ENCODE results near the gene RSRC2. TPM values are rescaled to one million over a fixed set of nuclear protein-coding genes. Genes with fewer than 3 reads are reported as not detected.
"Not testable (repeated sequence)": the region's sequence is repeated elsewhere in the genome, so short reads cannot be mapped to it uniquely, and the experiment has no call there.

The RSRC2 gene
- total RNA-seq, 1 experiment from 2014 or later: 77.9 TPM

- Histone ChIP-seq H3K9me3 (no peaks in the 10 kb centered on the region), H3K36me3 (ENCODE audit: control insufficient read depth, insufficient read depth, low read length) (peaks cover 2% of the 10 kb centered on the region; the same call in 1 of the 2 replicates), H3K27me3 (replicated peaks; ENCODE audit: control insufficient read depth, insufficient read depth, low read length) (no peaks in the 10 kb centered on the region), H3K4me3 (ENCODE audit: low read depth, low read length) (no peak overlapping the region), H3K4me1 (peaks cover 19% of the 10 kb centered on the region)
- ChIA-PET POLR2A (interaction anchor here (0.9 kb wide), 1 partner anchor 9 kb away, joined by 5 read pairs; the partner anchor contains the start of gene ZCCHC8), CTCF (interaction anchor here (0.7 kb wide), 1 partner anchor 9 kb away, joined by 3 read pairs; the partner anchor contains the start of gene ZCCHC8)
- no peak for TF ChIP-seq CTCF (IDR thresholded peaks at IDR 0.05; ENCODE audit: insufficient read depth in 1 of 2, low read depth in 1 of 2, low read length in 1 of 2, severe bottlenecking in 1 of 2, unreplicated experiment in 1 of 2)
- Mint-ChIP-seq H3K36me3 (ENCODE audit: insufficient read depth, unreplicated experiment) (peaks cover 82% of the 10 kb centered on the region), H3K27ac (ENCODE audit: unreplicated experiment) (peak overlapping the region; percentile 29), H3K27me3 (ENCODE audit: insufficient read depth, unreplicated experiment) (no peaks in the 10 kb centered on the region), H3K9me3 (ENCODE audit: unreplicated experiment) (no peaks in the 10 kb centered on the region), H3K4me1 (ENCODE audit: low read depth, unreplicated experiment) (peaks cover 18% of the 10 kb centered on the region), H3K4me3 (ENCODE audit: unreplicated experiment) (no peak overlapping the region)
- no TSS peak for BruUV-seq (replicated peaks)
- peak in 1 of 2 experiments; percentile 40 for DNase-seq
- intact Hi-C loops (cut with micrococcal nuclease; ENCODE audit: unreplicated experiment): no loop called here
Observed at GRCh38 chr12:122491991-122492390, 34.7 kb downstream of the RSRC2 start.

DNA sequence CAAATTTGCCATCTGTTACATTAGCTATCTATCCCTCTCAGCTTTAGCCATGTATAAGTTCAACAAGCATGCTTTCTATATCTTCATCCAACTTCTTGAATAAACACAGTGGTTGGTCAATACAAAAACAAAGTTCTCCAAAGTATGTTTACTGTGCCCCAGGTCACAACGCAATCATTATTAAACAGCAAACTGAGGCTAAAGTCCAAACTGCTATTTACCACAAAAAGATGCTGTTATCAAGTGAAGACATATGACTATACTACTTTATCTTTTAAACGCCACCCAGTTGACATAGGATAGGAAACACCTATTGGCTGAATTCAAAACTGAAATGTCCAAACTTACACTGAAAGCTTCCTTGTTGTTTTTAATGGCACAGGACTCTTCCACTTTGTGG lies 37.7 kb downstream of the RSRC2 start:
- no peak for TF ChIP-seq CTCF (IDR thresholded peaks at IDR 0.05; ENCODE audit: insufficient read depth in 1 of 2, low read depth in 1 of 2, low read length in 1 of 2, severe bottlenecking in 1 of 2, unreplicated experiment in 1 of 2)
- Mint-ChIP-seq H3K4me3 (ENCODE audit: unreplicated experiment) (peak overlapping the region; percentile 56), H3K9me3 (ENCODE audit: unreplicated experiment) (no peaks in the 10 kb centered on the region), H3K4me1 (ENCODE audit: low read depth, unreplicated experiment) (peaks cover 18% of the 10 kb centered on the region), H3K36me3 (ENCODE audit: insufficient read depth, unreplicated experiment) (peaks cover 86% of the 10 kb centered on the region), H3K27ac (ENCODE audit: unreplicated experiment) (peak overlapping the region; percentile 76), H3K27me3 (ENCODE audit: insufficient read depth, unreplicated experiment) (no peaks in the 10 kb centered on the region)
- H3K4me3 ChIP-seq (ENCODE audit: low read depth, low read length): no peak overlapping the region
- no peaks in the 10 kb centered on the region for H3K27me3 ChIP-seq (replicated peaks; ENCODE audit: control insufficient read depth, insufficient read depth, low read length)
- DNase-seq: peak in 1 of 2 experiments; percentile 58
- peaks cover 19% of the 10 kb centered on the region for H3K4me1 ChIP-seq
- intact Hi-C loops (cut with micrococcal nuclease; ENCODE audit: unreplicated experiment): loop anchor here (5.0 kb wide), 1 partner anchor 87 kb away; no protein-coding TSS in a partner anchor
- no TSS peak for BruUV-seq (replicated peaks)
- CTCF ChIA-PET: interaction anchor here (0.7 to 1.3 kb wide), 2 partner anchors 12 to 40 kb away, joined by 4 to 5 read pairs; partner anchors contain the start of gene ZCCHC8
- H3K36me3 ChIP-seq (ENCODE audit: control insufficient read depth, insufficient read depth, low read length): peaks cover 2% of the 10 kb centered on the region; the same call in 1 of the 2 replicates
- POLR2A ChIA-PET: interaction anchor here (0.6 to 1.8 kb wide), 5 partner anchors 11 to 89 kb away, joined by 3 to 20 read pairs (median 4); partner anchors contain the start of genes KNTC1, RSRC2 and ZCCHC8
- no peaks in the 10 kb centered on the region for H3K9me3 ChIP-seq

DNA sequence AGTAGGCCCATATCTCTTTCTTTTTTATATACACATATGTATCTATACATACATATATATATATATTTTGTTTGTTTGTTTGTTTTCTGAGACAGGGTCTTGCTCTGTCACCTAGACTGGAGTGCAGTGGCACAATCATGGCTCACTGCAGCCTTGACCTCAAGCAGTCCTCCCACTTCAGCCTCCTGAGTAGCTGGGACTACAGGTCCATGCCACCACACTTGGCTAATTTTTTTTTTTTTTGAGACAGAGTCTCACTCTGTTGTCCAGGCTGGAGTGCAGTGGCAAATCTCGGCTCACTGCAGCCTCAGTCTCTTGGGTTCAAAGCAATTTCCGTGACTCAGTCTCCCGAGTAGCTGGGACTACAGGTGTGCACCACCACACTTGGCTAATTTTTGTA lies 38.9 kb downstream of the RSRC2 start:
- CTCF ChIA-PET; H3K27ac Mint-ChIP-seq (ENCODE audit: unreplicated experiment); H3K36me3 ChIP-seq (ENCODE audit: control insufficient read depth, insufficient read depth, low read length); H3K9me3 ChIP-seq; BruUV-seq (replicated peaks); H3K27me3 Mint-ChIP-seq (ENCODE audit: insufficient read depth, unreplicated experiment); H3K9me3 Mint-ChIP-seq (ENCODE audit: unreplicated experiment); H3K4me3 ChIP-seq (ENCODE audit: low read depth, low read length); H3K27me3 ChIP-seq (replicated peaks; ENCODE audit: control insufficient read depth, insufficient read depth, low read length); POLR2A ChIA-PET; DNase-seq; H3K4me3 Mint-ChIP-seq (ENCODE audit: unreplicated experiment): not testable (repeated sequence)
- intact Hi-C loops (cut with micrococcal nuclease; ENCODE audit: unreplicated experiment): loop anchor here (5.0 kb wide), 1 partner anchor 86 kb away; no protein-coding TSS in a partner anchor
- peaks cover 19% of the 10 kb centered on the region for H3K4me1 ChIP-seq
- Mint-ChIP-seq H3K36me3 (ENCODE audit: insufficient read depth, unreplicated experiment) (peaks cover 95% of the 10 kb centered on the region), H3K4me1 (ENCODE audit: low read depth, unreplicated experiment) (peaks cover 18% of the 10 kb centered on the region)
